HT-29 (cell line): Measurements from ENCODE around the gene SH2D7. TPM values are rescaled to one million over a fixed set of nuclear protein-coding genes. Genes with fewer than 3 reads are reported as not detected.

Experiments
- DNase-seq: peaks from one replicate; pipeline ENCODE4 v3.0.0-alpha.2; 2015; ENCODE audit warnings: low spot score
- total RNA-seq: library from RNA; depleted of rRNA; stranded (reverse); fragments of >200 nt; shearing (Covaris generic); gene quantifications from 2 replicates; pipeline ENCODE4 v1.2.3, GENCODE V29; 2014; rRNA removed

The SH2D7 gene
- 0.05 TPM in 1 of 2 replicates, not detected in the other for total RNA-seq

DNA sequence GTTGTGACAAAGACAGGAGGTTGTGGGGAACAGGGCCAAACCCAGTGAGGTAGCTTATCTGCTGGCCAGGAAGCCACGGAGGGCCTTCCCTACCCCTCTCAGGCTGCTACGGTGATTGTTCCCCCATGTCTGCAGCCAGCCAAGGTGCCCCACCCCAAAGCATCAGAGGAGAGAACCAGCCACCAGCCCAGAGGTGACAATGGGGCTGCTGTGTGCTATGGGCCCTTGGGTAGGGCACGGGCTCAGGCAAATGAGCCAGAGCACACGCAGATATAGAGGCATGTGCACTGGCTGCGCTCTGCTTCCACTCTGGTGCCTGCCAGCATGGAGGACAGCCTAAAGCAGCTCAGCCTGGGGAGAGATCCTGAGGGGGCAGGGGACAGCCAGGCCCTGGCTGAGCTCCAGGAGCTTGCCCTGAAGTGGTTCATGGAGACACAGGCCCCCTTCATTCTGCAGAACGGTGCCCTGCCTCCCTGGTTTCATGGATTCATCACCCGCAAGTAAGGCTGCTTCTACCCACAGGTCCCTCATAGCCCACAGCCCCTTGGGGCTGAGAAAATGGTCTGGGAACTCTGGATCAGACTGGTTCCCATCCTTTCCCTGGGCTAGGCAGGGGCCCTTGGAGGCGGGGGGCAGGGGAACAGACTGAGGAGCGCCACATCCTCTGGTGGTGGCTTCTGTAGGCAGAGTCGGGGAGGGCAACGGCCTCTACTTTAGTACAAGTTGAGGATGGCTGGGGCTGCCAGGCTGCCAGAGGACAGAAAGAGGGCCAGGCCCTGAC lies at the start of gene SH2D7:
Gene SH2D7, plus strand, starts transcription at position 301 of the 781 bp plus-strand sequence. Its CDS starts 24 bp downstream, at position 325.
- DNase-seq: no peak

DNA sequence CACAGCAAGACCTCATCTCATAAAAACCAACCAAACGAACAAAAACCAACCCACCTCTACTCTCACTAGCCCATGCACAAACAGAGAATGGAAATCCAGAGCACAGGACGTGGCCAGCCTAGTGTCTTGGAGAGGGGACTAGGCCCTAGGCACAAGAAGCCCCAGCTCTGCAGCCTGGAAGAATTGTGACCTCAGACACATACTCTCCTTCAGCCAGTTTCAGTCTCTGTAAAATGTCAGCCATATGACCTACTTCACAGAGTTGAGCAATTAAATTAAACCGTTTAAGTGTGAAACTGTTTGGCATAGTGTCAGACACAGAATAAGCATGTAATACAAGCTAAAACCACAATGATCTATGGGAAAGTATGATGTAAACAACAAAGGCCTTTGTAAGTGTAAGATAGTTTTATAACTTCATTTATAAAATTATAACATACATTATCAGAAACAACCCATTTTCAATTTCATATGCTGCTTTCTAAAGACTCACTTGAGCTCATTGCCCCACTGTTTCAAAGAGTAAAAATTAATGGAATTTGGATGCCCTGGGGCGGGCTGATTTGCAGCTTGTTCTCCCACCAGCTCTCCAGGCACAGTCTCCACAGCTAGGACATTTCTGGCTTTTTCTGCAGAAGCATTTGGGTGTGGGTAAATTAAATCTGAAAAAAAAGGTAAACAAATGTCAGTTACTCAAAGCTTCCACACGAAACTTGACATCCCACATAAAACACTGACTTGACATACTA lies 47.8 kb upstream of the SH2D7 start:
- DNase-seq: no peak

DNA sequence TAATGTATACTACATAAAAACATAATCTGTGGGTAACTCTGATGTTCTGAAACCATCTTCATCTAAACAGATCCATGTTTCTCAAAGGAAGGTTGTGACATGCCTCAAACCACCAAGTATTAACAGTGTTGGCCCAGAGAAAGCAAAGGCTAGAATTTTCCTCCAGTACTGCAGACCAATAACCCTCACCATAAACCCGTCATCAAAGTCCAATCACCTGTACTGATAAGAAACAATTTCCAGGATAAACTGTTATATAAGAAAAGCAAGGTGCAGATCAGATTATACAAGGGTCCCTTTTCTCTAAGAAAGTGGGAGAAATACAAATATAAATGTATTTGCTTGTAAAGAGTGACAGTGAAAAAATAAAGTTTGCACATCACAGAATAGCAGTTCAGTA lies 47.2 kb upstream of the SH2D7 start:
- DNase-seq: no peak

DNA sequence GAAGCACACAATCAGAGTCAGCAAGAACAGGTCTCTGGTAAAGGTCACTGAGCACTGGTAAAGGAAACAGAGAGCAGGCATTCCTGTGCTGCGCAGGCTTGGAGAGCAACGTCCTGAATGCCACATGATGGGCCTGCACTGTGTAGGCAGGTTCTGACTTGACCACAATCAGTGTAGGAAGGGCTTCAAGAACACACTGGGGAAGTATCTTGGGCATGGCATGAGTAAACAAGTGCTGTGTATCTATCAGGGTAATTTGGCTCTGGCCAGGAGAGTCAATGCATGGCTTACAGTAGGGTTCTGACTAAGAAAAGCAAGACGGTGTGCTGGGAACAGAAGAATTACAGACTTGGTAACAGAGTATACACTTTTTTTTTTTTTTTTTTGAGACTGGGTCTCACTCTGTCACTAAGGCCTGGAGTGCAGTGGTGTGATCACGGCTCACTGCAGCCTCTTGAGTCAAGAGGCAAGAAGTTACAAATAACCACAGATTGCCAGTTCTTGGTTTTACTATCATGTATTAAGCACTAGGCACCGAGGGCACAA lies 45.5 kb upstream of the SH2D7 start:
- no peak for DNase-seq

DNA sequence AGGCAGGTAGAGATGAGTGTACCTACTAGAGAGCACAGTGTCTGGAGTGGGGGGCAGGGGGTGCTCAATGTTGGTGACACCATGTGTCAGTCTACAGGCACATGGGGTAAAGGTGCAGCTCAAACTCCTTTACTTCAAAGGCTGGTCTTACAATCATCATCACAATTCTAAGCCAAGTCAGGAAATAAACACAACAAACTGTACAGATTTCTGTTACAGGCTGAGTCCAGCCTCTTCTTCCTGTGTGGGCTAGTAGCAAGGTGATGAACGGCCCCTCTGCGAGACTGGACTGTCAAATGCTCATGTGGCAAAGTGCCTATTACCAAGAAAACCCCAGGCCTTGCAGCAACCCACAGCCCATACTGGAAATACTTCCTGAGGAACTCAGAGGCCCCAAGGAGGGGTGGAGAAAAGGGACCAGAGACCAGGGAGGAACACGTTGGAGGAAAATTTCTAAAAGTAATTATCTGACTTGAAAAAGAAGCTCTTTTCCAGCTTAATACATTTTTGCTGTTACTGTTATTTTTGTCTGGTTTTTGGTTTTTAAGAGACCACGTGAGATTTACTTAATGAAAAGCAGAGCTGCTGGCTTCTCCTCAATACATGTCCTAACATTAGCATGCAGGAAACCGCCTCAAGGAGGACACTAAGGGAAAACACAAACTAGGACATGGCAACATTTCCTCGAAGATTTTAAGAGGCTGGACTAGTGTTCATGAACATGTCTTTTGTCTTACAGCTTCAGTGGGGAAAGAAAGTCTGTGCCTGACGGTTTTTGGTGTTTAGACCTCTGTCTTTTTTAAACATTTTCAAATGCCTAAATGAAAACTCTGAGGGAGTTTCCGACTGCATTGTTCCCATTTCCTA lies 44.4 kb upstream of the SH2D7 start:
- no peak for DNase-seq

DNA sequence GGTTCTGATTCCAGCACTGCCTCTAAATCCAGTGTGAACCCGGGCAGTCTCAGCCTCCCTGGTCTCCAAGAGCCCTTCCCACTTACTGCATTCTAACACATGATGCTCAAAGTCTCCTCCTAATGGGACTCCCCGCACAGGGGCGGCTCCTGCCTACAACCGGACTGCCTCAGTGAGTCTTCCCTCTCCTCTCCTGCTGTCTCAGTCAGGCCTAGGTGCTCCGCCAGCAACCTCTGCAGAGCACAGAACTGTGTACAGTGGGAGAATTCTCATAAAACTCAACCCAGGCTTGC lies 43.8 kb upstream of the SH2D7 start:
- DNase-seq: no peak

DNA sequence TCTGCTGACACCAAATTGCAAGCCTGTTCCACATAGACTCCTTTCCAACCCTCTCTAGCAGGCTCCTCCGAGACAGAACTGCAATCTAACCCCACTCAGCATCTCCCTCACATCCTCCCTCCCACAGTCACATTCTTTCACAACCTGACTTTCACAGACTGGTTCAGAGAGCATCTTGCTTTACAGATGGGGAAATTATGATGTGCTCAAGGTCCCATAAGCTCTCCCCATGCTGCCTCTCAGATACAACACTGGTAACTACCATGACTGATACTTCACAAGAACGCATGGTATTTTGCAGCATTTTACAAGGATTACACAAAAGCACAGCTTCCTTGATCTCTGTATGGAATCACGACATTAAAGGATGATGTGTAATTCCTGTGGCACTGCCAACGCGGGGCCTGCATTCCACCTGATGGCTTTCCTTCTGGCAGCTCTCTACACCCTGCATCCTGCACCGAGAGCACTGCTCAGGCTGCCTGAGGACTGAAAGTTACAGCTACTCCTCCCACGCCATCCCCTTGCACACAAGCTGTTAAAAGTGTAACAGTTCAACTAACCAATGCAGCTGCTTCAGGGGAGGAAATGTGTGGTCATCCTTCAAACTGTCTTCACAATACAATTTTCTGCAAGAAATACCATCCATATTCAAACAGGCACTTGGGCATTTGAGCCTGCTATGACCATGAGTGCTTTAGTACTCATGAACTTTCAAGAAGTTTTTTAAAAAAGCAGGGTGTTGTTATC lies 42.5 kb upstream of the SH2D7 start:
- peak; percentile 27 for DNase-seq

DNA sequence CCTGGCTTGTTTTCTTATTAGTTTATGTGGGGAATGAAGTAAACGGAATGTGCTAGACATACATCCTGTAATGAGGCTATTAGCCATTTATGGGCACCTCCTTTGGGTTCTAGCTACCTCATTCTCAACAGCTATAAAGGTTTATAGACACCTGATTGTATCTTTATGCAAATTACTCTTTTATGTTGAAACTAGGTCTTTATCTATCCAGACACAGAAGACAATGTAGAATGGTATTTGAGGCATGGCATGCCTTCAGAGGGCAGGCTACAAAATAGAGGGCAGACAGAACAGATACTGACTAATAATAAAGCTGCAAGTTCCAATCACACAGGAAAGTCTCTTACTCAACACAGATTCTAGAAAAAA lies 41.9 kb upstream of the SH2D7 start:
- DNase-seq: peak; percentile 30

DNA sequence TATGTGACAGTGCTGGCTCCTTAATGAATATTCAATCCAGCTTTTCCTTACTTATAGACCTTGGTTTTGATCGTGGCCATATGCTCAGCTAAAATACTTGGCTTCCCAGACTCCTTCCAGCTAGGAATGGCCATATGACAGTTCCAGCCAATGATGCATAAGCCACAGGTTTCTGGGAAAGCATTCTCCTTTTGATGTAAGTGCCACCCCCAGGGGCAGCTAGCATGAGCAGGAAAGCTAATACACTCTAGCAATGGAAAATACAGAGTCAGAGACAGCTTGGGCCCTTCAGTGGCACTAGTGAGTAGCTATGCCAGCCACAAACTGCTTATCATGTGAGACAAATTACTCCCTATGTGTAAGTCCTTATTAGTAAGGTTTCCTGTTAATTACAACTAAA lies 41.5 kb upstream of the SH2D7 start:
- DNase-seq: no peak

DNA sequence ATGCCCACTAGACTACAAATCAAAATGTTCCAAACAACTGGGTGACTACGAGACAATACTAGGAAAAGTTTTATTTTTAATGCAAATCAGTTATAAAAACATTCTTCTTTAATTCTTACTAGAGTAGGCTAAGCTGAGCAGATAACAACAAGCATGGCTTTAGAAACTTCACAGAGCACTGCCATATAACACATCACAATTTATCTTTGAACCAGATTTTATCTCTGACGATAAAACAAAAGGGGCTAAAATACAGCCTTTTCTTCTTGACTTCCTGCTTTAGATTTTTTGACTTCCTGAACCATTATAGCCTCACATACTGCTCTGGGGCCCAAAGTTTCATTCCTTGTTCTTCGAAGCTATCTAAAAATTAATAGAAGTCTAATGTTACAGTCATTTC lies 40.8 kb upstream of the SH2D7 start:
- no peak for DNase-seq

DNA sequence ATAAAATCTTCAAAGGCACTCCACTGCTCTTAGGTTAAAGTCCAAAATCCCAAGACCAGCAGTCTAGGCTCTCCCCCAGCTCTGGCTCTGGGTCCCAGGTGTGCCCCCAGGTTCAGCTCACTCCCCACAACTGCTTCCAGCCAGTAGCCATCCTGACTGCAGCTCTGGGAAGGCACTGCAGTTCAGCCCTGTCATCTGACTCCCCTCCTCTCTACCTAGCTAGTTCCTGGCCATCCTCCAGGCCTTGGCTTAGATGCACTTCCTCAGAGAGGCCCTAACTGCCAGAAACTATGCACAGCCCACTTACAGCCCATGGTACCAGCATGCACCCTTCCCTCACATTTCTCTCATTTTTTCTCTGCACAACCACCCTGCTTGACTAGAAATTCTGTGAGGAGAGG lies 40.4 kb upstream of the SH2D7 start:
- DNase-seq: peak; percentile 80

DNA sequence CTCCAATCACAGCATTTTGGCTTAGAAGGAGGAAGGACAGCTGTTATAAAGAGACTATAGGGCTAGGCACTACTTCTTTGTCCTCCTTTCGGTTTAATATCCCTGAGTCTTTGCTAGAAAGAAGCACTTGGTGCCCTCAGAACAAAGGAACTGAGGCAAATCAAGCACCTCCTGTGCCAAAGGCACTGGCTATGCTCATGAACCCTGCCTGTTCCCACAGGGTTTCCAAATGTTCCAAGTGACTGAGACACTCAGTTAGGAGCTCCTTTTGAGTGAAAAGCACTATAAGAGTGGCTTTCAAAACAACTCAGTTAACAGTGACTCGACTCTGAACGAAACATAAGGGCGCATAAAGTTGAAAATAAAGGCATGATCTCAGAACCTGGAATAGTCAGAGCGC lies 39.8 kb upstream of the SH2D7 start:
- no peak for DNase-seq

DNA sequence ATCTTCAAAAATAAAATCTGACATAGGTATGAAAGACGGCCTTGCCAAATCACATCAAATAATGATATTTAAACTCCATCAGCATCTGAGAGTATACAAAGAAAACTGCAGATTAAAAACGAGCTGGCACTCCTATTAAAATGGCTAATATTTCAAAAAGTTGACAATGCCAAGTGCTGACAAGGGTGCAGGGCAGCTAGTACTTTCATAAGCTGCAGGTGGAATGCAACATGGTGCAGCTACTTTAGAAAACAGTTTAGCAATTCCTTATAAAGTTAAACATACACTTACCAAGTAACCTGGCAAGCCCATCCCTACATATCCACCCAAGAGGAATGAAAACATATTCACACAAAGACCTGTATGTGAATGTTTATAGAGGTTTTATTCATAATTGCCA lies 37.8 kb upstream of the SH2D7 start:
- no peak for DNase-seq

DNA sequence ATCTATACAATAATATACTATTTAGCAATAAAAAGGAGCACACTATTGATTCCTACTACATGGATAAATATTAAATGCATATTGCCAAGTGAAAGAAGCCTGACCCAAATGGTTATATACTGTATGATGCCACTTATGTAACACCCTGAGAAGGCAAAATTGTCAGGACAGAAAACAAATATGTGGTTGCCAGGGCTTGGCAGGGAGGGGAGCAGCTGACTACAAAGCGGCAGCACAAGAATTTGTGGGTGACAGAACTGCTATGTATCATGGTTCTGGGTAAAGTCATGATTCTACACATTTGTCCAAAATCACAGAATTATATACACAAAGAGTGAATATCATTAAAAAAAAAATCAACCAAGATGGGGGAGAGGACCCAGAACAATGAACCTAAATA lies 37.4 kb upstream of the SH2D7 start:
- no peak for DNase-seq

DNA sequence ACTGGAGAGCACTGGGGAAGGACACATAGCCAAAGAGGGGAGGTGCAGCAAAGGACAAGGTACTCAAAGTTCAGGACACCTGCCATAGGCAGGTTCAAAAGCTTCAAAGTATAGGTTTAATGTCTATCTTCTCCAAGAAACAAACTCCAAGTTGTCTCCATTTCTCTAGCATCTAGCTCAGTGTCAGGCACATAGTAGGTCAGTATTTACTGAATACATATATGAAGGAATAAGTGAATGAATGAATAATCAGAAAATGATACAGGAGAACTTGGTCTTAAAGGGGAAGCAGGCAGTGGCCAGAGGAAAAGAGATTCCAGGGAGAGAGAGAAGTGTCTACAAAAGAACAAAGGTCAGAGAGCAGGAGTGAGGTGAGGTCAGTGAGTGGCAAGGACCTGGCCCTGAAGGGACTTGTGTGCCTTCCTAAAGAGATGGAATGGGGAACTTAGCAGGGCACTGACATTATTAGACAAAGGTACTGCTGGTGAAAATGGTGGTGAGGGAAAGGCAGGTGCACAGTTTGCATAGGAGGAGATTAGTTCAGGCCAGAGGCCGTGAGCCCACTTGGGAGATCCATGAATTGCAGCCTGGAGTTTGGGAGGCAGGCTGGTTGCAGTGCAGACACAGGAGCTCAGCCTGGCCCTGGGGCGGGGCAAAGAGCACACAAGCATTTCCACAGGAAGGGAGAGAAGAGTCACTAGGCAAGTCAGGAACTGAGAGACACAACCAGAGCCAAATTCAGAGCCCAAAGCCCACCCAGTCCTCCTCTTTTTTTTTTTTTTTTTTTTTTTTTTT lies 36.2 kb upstream of the SH2D7 start:
- DNase-seq: peak; percentile 45

DNA sequence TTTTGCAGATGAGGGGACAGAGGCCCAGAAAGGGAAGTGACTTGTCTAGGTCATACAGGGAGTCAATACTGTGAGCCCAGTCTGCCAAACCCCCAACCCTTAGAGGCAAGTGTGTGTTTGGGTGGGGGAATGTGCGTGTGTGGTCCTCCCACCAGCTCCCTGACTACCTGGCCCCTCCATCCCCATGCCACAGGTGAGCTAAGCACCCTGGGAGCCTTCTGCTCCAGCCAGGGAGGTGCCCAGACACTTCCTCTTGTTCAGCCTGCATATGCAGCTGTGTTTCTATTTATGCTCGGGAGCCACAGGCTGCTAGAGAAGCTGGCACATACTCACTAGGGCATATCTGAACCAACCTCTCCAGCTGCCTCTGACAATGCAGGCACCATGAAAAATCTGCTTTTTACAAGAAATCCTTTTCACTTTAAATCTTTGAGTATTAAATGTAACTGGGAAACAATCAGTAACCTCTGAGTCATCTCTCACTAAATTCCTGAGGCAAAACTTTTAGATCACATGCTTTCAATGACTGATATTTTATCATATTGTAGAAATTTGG lies 35.6 kb upstream of the SH2D7 start:
- peak; percentile 41 for DNase-seq

DNA sequence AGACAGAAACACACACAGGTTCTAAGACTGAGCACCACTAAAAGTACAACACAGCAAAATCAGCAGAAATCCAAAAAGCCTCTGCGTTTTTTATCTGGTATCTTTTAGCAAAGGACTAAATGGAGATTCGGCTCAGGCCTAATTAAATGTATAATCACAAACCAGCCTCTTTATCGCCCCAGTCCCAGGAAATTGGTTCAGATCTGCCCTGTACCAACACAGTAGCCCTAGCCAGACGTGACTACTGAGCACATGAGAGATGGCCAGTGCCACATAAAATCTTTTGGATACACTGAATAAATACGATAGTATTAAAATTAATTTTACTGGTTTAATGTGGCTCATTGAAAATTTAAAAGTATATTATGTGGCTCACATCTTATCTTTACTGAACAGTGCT lies 34.6 kb upstream of the SH2D7 start:
- DNase-seq: no peak

DNA sequence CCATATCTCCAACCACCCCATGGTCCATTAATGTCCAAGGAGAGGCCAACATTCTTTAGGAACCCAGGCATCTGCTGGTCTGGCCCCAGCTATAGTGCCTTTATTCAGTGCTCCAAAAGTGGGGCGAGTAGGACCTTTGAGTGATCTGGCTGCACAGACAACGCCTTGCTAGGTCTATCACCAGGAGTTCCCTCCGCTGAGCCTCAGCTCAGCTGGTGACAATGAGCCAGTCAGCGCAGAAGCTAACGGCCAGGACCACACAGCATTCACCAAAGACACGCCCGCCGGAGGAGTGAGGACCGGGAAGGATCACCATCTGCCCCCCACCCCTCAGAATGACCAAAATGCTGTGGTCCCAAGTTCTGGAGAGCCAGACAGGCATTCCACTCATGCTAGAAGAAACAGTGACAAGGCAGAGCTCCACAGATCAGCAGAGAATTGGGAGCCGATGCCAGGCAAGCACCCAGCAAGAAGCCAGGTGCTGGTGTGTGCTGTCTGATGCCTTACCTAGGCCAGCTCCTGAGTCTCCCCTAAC lies 33.9 kb upstream of the SH2D7 start:
- DNase-seq: no peak

DNA sequence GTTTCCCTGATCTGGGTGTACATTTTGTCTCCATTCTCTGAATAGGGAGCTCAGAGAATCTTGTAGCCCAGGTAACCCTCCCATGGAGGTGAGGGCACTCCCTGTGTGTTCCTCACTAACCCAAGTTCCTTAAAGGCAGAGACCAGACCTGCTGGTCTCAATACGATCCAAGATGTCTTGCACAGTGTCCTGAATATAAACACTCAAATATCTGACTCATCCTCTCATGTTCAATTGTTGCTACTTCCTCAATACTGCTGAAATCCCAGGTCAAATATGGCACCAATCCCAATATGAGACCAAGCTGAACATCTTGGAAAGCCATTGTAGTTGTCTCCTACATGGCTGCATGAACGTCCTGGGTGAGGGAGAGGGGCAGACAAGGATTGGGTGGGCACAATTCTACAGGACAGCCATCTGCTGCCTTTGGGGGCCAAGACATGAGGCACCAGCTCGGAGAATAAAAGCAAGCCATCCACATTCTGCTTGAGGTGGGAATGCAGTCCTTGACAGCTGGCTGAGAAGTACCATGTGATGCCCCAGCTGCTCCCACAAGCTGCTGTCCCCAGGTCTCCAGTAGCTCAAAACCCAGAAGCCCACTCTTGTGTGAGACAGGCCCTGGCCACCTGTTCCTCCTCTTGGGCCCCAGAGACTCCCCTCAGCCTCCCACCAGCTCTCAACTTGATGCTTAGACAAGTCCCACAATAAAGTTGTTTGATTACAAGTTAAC lies 33.1 kb upstream of the SH2D7 start:
- DNase-seq: no peak
